Measurements from ENCODE around the gene ISM2.

- no peak for TF ChIP-seq CTCF (IDR thresholded peaks at IDR 0.05; ENCODE audit: low read length)
- TF ChIP-seq EZH2phosphoT487 (IDR thresholded peaks at IDR 0.05; ENCODE audit: low read length), result no peak
- no peak for TF ChIP-seq EZH2 (optimal IDR thresholded peaks at IDR 0.05; ENCODE audit: low read depth, low read length)
Observed at GRCh38 chr14:77473921-77474320, 24.7 kb downstream of the ISM2 start.

Measured in MM.1S (cell line).